GM23338 (cell line): ENCODE data around the gene SLC2A6. TPM values are rescaled to one million over a fixed set of nuclear protein-coding genes. Genes with fewer than 3 reads are reported as not detected.

Experiments
- ATAC-seq: fragments of 200-7000 bp; cut with Tn5 transposase; 3 replicates; pipeline ENCODE4 v1.9.1; 2020
- DNase-seq: peaks from one replicate; pipeline ENCODE4 v3.0.0-alpha.2; 2015; ENCODE audit warnings: low spot score
- H2AFZ ChIP-seq: fragments of 200-600 bp; sonication (generic); 2 replicates; pipeline ENCODE4 v1.8.0; 2016; ENCODE audit warnings: antibody characterized with exemption, mild to moderate bottlenecking, moderate library complexity
- H3F3A ChIP-seq: fragments of 200-600 bp; sonication (generic); replicated peaks from 2 replicates; pipeline ENCODE4 v1.8.0; 2017; ENCODE audit warnings: antibody characterized with exemption, mixed run types, low read depth
- H3K27ac ChIP-seq: fragments of 200-600 bp; sonication (generic); 2 replicates; pipeline ENCODE4 v1.6.1; 2016; ENCODE audit warnings: low read depth
- H3K27me3 ChIP-seq: fragments of 200-600 bp; sonication (generic); 2 replicates; pipeline ENCODE4 v1.8.0; 2016; ENCODE audit warnings: mild to moderate bottlenecking, mixed run types, moderate library complexity; ENCODE audit not compliant: insufficient read depth
- H3K36me3 ChIP-seq: fragments of 200-600 bp; sonication (generic); 2 replicates; pipeline ENCODE4 v1.8.0; 2016; ENCODE audit warnings: mild to moderate bottlenecking; ENCODE audit not compliant: insufficient read depth
- H3K4me1 ChIP-seq: fragments of 200-600 bp; sonication (generic); 2 replicates; pipeline ENCODE4 v1.8.0; 2016; ENCODE audit warnings: mild to moderate bottlenecking, moderate library complexity; ENCODE audit not compliant: insufficient read depth
- H3K4me2 ChIP-seq: fragments of 200-600 bp; sonication (generic); 2 replicates; pipeline ENCODE4 v1.7.1; 2017; ENCODE audit warnings: mixed run types
- H3K4me3 ChIP-seq: fragments of 200-600 bp; sonication (generic); 2 replicates; pipeline ENCODE4 v1.6.1; 2016; ENCODE audit warnings: mixed run types
- H3K79me2 ChIP-seq: fragments of 200-600 bp; sonication (generic); replicated peaks from 2 replicates; pipeline ENCODE4 v1.8.0; 2017; ENCODE audit warnings: mild to moderate bottlenecking; ENCODE audit not compliant: insufficient read depth
- H3K9me2 ChIP-seq: fragments of 200-600 bp; sonication (generic); 2 replicates; pipeline ENCODE4 v1.8.0; 2017; ENCODE audit not compliant: insufficient read depth
- H4K20me1 ChIP-seq: fragments of 200-600 bp; sonication (generic); replicated peaks from 2 replicates; pipeline ENCODE4 v1.8.0; 2017; ENCODE audit warnings: mild to moderate bottlenecking; ENCODE audit not compliant: insufficient read depth
- H3K27ac Mint-ChIP-seq: 2 replicates; pipeline ENCODE4 v1.8.0; 2020; ENCODE audit warnings: inconsistent platforms, mild to moderate bottlenecking, moderate library complexity, mixed read lengths
- H3K27me3 Mint-ChIP-seq: 3 replicates; pipeline ENCODE4 v1.8.0; 2022; ENCODE audit warnings: low read depth, mild to moderate bottlenecking, moderate library complexity, mixed read lengths, inconsistent platforms; ENCODE audit not compliant: insufficient read depth, poor library complexity
- H3K36me3 Mint-ChIP-seq: 3 replicates; pipeline ENCODE4 v1.8.0; 2021; ENCODE audit warnings: low read depth, mild to moderate bottlenecking, inconsistent platforms, moderate library complexity, mixed read lengths
- H3K4me1 Mint-ChIP-seq: 3 replicates; pipeline ENCODE4 v1.8.0; 2020; ENCODE audit warnings: mild to moderate bottlenecking, inconsistent platforms, mixed read lengths
- H3K4me3 Mint-ChIP-seq: 3 replicates; pipeline ENCODE4 v1.8.0; 2021; ENCODE audit warnings: moderate library complexity, mild to moderate bottlenecking, inconsistent platforms, mixed read lengths
- H3K9me3 Mint-ChIP-seq: 3 replicates; pipeline ENCODE4 v1.8.0; 2020; ENCODE audit warnings: moderate library complexity, mild to moderate bottlenecking, inconsistent platforms, mixed read lengths
- CREB1 ChIP-seq: fragments of 250-450 bp; sonication (Bioruptor Pico); IDR thresholded peaks from 2 replicates; pipeline ENCODE4 v1.5.0; 2020; ENCODE audit warnings: low read depth, mild to moderate bottlenecking, moderate library complexity
- EZH2phosphoT487 ChIP-seq: fragments of 200-600 bp; sonication (generic); IDR thresholded peaks from one replicate; pipeline ENCODE4 v1.8.1; 2018; ENCODE audit warnings: antibody characterized with exemption; ENCODE audit not compliant: unreplicated experiment
- JUNB ChIP-seq: IDR thresholded peaks from one replicate; pipeline ENCODE4 v1.6.1; 2016; ENCODE audit warnings: antibody characterized with exemption; ENCODE audit not compliant: unreplicated experiment
- NANOG ChIP-seq: IDR thresholded peaks from 2 replicates; pipeline ENCODE4 v1.6.1; 2016; ENCODE audit warnings: antibody characterized with exemption, borderline replicate concordance
- POLR2AphosphoS5 ChIP-seq: IDR thresholded peaks from 2 replicates; pipeline ENCODE4 v1.6.1; 2016; ENCODE audit warnings: antibody characterized with exemption, low read depth
- ZNF331 ChIP-seq: fragments of 250-450 bp; sonication (Bioruptor Pico); IDR thresholded peaks from 2 replicates; pipeline ENCODE4 v1.5.0; 2020; ENCODE audit warnings: low read depth, mild to moderate bottlenecking, moderate library complexity
- polyA plus RNA-seq: library from polyadenylated mRNA; unstranded; fragments of >200 nt; fragmentation: Nextera tagmentation; extraction: Ambion mirVana; gene quantifications from 2 replicates; pipeline ENCODE4 v1.2.1, GENCODE V29; 2016
- total RNA-seq: library from RNA; depleted of rRNA; stranded (reverse); fragments of >200 nt; shearing (Covaris generic); gene quantifications from 2 replicates; pipeline ENCODE4 v1.2.3, GENCODE V29; 2014
- TF ChIP-seq, protein P1 (sequence below): fragments of 250-450 bp; sonication (Bioruptor Pico); IDR thresholded peaks from 2 replicates; pipeline ENCODE4 v1.5.0; 2020; ENCODE audit warnings: mild to moderate bottlenecking, moderate library complexity
- TF ChIP-seq, protein P2 (sequence below): IDR thresholded peaks from 2 replicates; pipeline ENCODE4 v1.6.1; 2016; ENCODE audit warnings: antibody characterized with exemption

Gene SLC2A6
- total and polyA plus RNA-seq, 2 experiments from 2014 or later, result 17.5 to 39.3 TPM

- TF ChIP-seq, protein P1, sequence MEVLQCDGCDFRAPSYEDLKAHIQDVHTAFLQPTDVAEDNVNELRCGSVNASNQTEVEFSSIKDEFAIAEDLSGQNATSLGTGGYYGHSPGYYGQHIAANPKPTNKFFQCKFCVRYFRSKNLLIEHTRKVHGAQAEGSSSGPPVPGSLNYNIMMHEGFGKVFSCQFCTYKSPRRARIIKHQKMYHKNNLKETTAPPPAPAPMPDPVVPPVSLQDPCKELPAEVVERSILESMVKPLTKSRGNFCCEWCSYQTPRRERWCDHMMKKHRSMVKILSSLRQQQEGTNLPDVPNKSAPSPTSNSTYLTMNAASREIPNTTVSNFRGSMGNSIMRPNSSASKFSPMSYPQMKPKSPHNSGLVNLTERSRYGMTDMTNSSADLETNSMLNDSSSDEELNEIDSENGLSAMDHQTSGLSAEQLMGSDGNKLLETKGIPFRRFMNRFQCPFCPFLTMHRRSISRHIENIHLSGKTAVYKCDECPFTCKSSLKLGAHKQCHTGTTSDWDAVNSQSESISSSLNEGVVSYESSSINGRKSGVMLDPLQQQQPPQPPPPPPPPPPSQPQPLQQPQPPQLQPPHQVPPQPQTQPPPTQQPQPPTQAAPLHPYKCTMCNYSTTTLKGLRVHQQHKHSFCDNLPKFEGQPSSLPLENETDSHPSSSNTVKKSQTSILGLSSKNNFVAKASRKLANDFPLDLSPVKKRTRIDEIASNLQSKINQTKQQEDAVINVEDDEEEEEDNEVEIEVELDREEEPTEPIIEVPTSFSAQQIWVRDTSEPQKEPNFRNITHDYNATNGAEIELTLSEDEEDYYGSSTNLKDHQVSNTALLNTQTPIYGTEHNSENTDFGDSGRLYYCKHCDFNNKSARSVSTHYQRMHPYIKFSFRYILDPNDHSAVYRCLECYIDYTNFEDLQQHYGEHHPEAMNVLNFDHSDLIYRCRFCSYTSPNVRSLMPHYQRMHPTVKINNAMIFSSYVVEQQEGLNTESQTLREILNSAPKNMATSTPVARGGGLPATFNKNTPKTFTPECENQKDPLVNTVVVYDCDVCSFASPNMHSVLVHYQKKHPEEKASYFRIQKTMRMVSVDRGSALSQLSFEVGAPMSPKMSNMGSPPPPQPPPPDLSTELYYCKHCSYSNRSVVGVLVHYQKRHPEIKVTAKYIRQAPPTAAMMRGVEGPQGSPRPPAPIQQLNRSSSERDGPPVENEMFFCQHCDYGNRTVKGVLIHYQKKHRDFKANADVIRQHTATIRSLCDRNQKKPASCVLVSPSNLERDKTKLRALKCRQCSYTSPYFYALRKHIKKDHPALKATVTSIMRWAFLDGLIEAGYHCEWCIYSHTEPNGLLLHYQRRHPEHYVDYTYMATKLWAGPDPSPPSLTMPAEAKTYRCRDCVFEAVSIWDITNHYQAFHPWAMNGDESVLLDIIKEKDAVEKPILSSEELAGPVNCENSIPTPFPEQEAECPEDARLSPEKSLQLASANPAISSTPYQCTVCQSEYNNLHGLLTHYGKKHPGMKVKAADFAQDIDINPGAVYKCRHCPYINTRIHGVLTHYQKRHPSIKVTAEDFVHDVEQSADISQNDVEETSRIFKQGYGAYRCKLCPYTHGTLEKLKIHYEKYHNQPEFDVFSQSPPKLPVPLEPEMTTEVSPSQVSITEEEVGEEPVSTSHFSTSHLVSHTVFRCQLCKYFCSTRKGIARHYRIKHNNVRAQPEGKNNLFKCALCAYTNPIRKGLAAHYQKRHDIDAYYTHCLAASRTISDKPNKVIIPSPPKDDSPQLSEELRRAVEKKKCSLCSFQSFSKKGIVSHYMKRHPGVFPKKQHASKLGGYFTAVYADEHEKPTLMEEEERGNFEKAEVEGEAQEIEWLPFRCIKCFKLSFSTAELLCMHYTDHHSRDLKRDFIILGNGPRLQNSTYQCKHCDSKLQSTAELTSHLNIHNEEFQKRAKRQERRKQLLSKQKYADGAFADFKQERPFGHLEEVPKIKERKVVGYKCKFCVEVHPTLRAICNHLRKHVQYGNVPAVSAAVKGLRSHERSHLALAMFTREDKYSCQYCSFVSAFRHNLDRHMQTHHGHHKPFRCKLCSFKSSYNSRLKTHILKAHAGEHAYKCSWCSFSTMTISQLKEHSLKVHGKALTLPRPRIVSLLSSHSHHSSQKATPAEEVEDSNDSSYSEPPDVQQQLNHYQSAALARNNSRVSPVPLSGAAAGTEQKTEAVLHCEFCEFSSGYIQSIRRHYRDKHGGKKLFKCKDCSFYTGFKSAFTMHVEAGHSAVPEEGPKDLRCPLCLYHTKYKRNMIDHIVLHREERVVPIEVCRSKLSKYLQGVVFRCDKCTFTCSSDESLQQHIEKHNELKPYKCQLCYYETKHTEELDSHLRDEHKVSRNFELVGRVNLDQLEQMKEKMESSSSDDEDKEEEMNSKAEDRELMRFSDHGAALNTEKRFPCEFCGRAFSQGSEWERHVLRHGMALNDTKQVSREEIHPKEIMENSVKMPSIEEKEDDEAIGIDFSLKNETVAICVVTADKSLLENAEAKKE (CRISPR knock-in tag), result no peak
- no peak for TF ChIP-seq NANOG
Measured at GRCh38 chr9:133473743-133474142, 5.2 kb downstream of the SLC2A6 start (continued).

DNA sequence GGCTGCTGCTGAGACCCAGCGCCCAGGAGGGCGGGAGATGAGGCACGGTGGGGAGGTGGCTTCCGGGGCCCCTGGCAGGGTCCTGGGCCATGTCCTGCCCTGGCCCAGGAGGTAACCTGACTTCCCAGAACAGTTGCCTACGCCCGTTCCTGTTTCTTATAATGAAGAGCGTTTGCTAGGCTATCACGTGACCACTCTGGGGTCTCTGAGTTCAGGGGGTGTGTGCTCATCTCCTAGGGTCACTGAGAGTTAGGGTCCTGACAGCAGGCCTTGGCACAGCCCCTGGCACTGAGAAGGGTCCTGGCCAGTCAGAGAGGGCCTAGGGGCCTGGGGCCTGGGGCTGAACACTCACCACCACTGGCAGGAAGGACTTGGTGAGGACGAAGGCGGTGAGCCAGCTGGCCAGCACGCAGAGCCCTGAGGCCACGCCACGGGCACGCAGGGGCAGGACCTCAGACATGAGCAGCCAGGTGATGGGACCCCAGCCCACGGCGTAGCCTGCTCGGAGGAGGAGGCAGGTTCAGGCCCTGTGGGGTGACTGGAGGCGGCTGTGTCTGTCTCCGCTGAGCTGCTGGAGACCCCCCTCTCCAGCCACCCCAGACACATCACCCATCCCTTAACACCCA lies 6.0 kb downstream of the SLC2A6 start:
- DNase-seq (no peak), ATAC-seq (no peak)
- H4K20me1 ChIP-seq, result peaks cover 8% of the 10 kb centered on the region; the same call in 1 of the 2 replicates
- peaks cover 8% of the 10 kb centered on the region for H3K79me2 ChIP-seq
- no peak overlapping the region for H3K4me3 Mint-ChIP-seq
- no peaks in the 10 kb centered on the region for H3K9me2 ChIP-seq
- H3K4me3 ChIP-seq, result no peak overlapping the region
- H3K36me3 Mint-ChIP-seq, result peaks cover 9% of the 10 kb centered on the region; the same call in 2 of the 3 replicates
- H3F3A ChIP-seq, result peaks cover 2% of the 10 kb centered on the region; the same call in 1 of the 2 replicates
- TF ChIP-seq POLR2AphosphoS5 (no peak), EZH2phosphoT487 (no peak), ZNF331 (CRISPR knock-in tag) (no peak), JUNB (no peak), CREB1 (CRISPR knock-in tag) (no peak)
- TF ChIP-seq, protein P2, sequence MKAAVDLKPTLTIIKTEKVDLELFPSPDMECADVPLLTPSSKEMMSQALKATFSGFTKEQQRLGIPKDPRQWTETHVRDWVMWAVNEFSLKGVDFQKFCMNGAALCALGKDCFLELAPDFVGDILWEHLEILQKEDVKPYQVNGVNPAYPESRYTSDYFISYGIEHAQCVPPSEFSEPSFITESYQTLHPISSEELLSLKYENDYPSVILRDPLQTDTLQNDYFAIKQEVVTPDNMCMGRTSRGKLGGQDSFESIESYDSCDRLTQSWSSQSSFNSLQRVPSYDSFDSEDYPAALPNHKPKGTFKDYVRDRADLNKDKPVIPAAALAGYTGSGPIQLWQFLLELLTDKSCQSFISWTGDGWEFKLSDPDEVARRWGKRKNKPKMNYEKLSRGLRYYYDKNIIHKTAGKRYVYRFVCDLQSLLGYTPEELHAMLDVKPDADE, result no peak
- TF ChIP-seq, protein P1 (CRISPR knock-in tag), result no peak
- H3K4me1 ChIP-seq, result peaks cover 4% of the 10 kb centered on the region
- H3K9me3 Mint-ChIP-seq, result no peaks in the 10 kb centered on the region
- peaks cover 8% of the 10 kb centered on the region for H3K27me3 Mint-ChIP-seq
- no peak overlapping the region for H3K4me2 ChIP-seq
- H3K27ac Mint-ChIP-seq, result no peak overlapping the region
- H3K27me3 ChIP-seq, result no peaks in the 10 kb centered on the region
- H2AFZ ChIP-seq, result no peak overlapping the region
- 0 out of 3 replicates have a peak, but pooled peaks cover 2% of the 10 kb centered on the region for H3K4me1 Mint-ChIP-seq
- H3K36me3 ChIP-seq, result peaks cover 3% of the 10 kb centered on the region; the same call in 1 of the 2 replicates
- H3K27ac ChIP-seq, result no peak overlapping the region
